Neural cell (in vitro differentiated cells): ENCODE results near the gene SIPA1L2.

Experiments used
- CTCF ChIP-seq: fragments of 450-650 bp; IDR thresholded peaks from 2 replicates; pipeline ENCODE4 v1.5.1; 2014; ENCODE audit warnings: antibody characterized with exemption, mild to moderate bottlenecking, moderate library complexity; ENCODE audit not compliant: poor library complexity, severe bottlenecking
- EP300 ChIP-seq: fragments of 450-650 bp; conservative IDR thresholded peaks from 2 replicates; pipeline ENCODE4 v1.6.1; 2014; ENCODE audit warnings: antibody characterized with exemption, mild to moderate bottlenecking, moderate library complexity; ENCODE audit not compliant: poor library complexity, severe bottlenecking
- REST ChIP-seq: IDR thresholded peaks from 2 replicates; pipeline ENCODE4 v1.6.1; 2012; ENCODE audit warnings: borderline replicate concordance
- TAF1 ChIP-seq: IDR thresholded peaks from 2 replicates; pipeline ENCODE4 v1.6.1; 2012; ENCODE audit warnings: low read depth

- TF ChIP-seq CTCF, result no peak
- TF ChIP-seq TAF1, result no peak
- no peak for TF ChIP-seq REST
- TF ChIP-seq EP300, result no peak
Measured at GRCh38 chr1:232667778-232668165, 37.8 kb upstream of the SIPA1L2 start.
